ENCODE results near the gene SKI.

The SKI gene

GRCh38 chr1:2298685-2299084 lies 70.6 kb downstream of the SKI start:
- DNase-seq, result no peak

GRCh38 chr1:2299131-2299627 lies 71.1 kb downstream of the SKI start:
- DNase-seq, result no peak

GRCh38 chr1:2300004-2300771 lies 72.1 kb downstream of the SKI start:
- peak; percentile 73 for DNase-seq

- DNase-seq, result peak; percentile 75
These were observed 72.9 kb downstream of the SKI start for GRCh38 chr1:2300851-2301606.

GRCh38 chr1:2301607-2302291 lies 73.6 kb downstream of the SKI start:
- no peak for DNase-seq

- no peak for DNase-seq
These were observed 74.3 kb downstream of the SKI start for GRCh38 chr1:2302292-2302925.

GRCh38 chr1:2303016-2303775 lies 75.1 kb downstream of the SKI start:
- no peak for DNase-seq

- DNase-seq, result no peak
These were observed 75.7 kb downstream of the SKI start for GRCh38 chr1:2303781-2304180.

- no peak for DNase-seq
These were observed 76.2 kb downstream of the SKI start for GRCh38 chr1:2304282-2304681.

GRCh38 chr1:2304921-2305681 lies 77.0 kb downstream of the SKI start:
- no peak for DNase-seq

GRCh38 chr1:2306151-2306978 lies 78.2 kb downstream of the SKI start:
- DNase-seq, result no peak

GRCh38 chr1:2307064-2307605 lies 79.0 kb downstream of the SKI start:
- no peak for DNase-seq

- no peak for DNase-seq
These were observed 79.9 kb downstream of the SKI start for GRCh38 chr1:2307972-2308371.

- DNase-seq, result no peak
These were observed 80.7 kb downstream of the SKI start for GRCh38 chr1:2308844-2309243.

- no peak for DNase-seq
These were observed 82.4 kb downstream of the SKI start for GRCh38 chr1:2310332-2311183.

GRCh38 chr1:2311184-2312032 lies 83.3 kb downstream of the SKI start:
- peak; percentile 51 for DNase-seq

- DNase-seq, result no peak
These were observed 84.0 kb downstream of the SKI start for GRCh38 chr1:2312160-2312514.

- no peak for DNase-seq
These were observed 84.6 kb downstream of the SKI start for GRCh38 chr1:2312515-2313301.
